ENCODE measurements around the gene ESF1.

GRCh38 chr20:13794667-13795066 lies 9.9 kb upstream of the ESF1 start:
- TF ChIP-seq HMGXB4 (CRISPR knock-in tag; IDR thresholded peaks at IDR 0.05) (no peak), MEF2D (tag; conservative IDR thresholded peaks at IDR 0.05; ENCODE audit: low read depth) (no peak), KAT8 (IDR thresholded peaks at IDR 0.05; ENCODE audit: low read depth) (no peak), E2F1 (CRISPR knock-in tag; IDR thresholded peaks at IDR 0.05) (no peak), CTCF (IDR thresholded peaks at IDR 0.05 in 2 of 3, conservative IDR thresholded peaks at IDR 0.05 in 1 of 3; ENCODE audit: insufficient read depth in 2 of 3, low read depth in 1 of 3, low read length in 3 of 3) (no peak), JUND (IDR thresholded peaks at IDR 0.05; ENCODE audit: borderline replicate concordance, low read depth, low read length) (no peak), JUND (tag; IDR thresholded peaks at IDR 0.05; ENCODE audit: borderline replicate concordance, low read depth, low read length) (no peak)

Measured in K562 (cell line).